H9 (cell line): ENCODE measurements around the gene KIAA1210. TPM values are rescaled to one million over a fixed set of nuclear protein-coding genes. Genes with fewer than 3 reads are reported as not detected.

ENCODE experiments used
- DNase-seq: peaks from one replicate; pipeline ENCODE4 v3.0.0-alpha.2; 2017
- H2AFZ ChIP-seq: one replicate; pipeline ENCODE4 v1.6.1; 2013; ENCODE audit warnings: mild to moderate bottlenecking, low read length, control low read depth, moderate library complexity
- H2AK5ac ChIP-seq: 2 replicates; pipeline ENCODE4 v1.6.1; 2013; ENCODE audit warnings: low read length, control low read depth, mixed read lengths; ENCODE audit not compliant: insufficient read length
- H2BK120ac ChIP-seq: one replicate; pipeline ENCODE4 v1.6.1; 2013; ENCODE audit warnings: low read depth, mild to moderate bottlenecking, low read length, control low read depth, inconsistent platforms; ENCODE audit not compliant: poor library complexity, severe bottlenecking
- H2BK12ac ChIP-seq: 2 replicates; pipeline ENCODE4 v1.6.1; 2013; ENCODE audit warnings: low read length, control low read depth, mixed read lengths, low read depth; ENCODE audit not compliant: insufficient read length
- H2BK15ac ChIP-seq: 2 replicates; pipeline ENCODE4 v1.6.1; 2013; ENCODE audit warnings: low read depth, low read length, control low read depth
- H2BK20ac ChIP-seq: one replicate; pipeline ENCODE4 v1.6.1; 2013; ENCODE audit warnings: low read depth, mild to moderate bottlenecking, low read length, control low read depth, inconsistent platforms; ENCODE audit not compliant: poor library complexity, severe bottlenecking
- H2BK5ac ChIP-seq: 2 replicates; pipeline ENCODE4 v1.6.1; 2013; ENCODE audit warnings: low read length, control low read depth, mixed read lengths; ENCODE audit not compliant: insufficient read length
- H3K14ac ChIP-seq: 2 replicates; pipeline ENCODE4 v1.6.1; 2013; ENCODE audit warnings: low read length, control low read depth; ENCODE audit not compliant: insufficient read depth
- H3K18ac ChIP-seq: 2 replicates; pipeline ENCODE4 v1.6.1; 2013; ENCODE audit warnings: low read depth, mild to moderate bottlenecking, mixed read lengths, low read length, control low read depth; ENCODE audit not compliant: insufficient read length
- H3K23ac ChIP-seq: 2 replicates; pipeline ENCODE4 v1.6.1; 2013; ENCODE audit warnings: low read length, control low read depth, mixed read lengths, low read depth; ENCODE audit not compliant: insufficient read length
- H3K23me2 ChIP-seq: 2 replicates; pipeline ENCODE4 v1.6.1; 2013; ENCODE audit warnings: low read depth, mild to moderate bottlenecking, mixed read lengths, low read length, control low read depth; ENCODE audit not compliant: insufficient read length, poor library complexity, severe bottlenecking
- H3K27ac ChIP-seq: 2 replicates; pipeline ENCODE4 v1.5.1; 2013; ENCODE audit warnings: low read length, control low read depth, mixed read lengths, low read depth; ENCODE audit not compliant: insufficient read length
- H3K27me3 ChIP-seq: 2 replicates; pipeline ENCODE4 v1.6.1; 2013; ENCODE audit warnings: low read length, control low read depth, inconsistent platforms; ENCODE audit not compliant: insufficient read depth
- H3K4ac ChIP-seq: 2 replicates; pipeline ENCODE4 v1.6.1; 2013; ENCODE audit warnings: low read depth, mild to moderate bottlenecking, control low read depth, inconsistent platforms, low read length, moderate library complexity
- H3K4me1 ChIP-seq: 2 replicates; pipeline ENCODE4 v1.6.1; 2013; ENCODE audit warnings: low read length, control low read depth, inconsistent platforms; ENCODE audit not compliant: insufficient read depth
- H3K4me2 ChIP-seq: 2 replicates; pipeline ENCODE4 v1.6.1; 2013; ENCODE audit warnings: low read length, control low read depth, mixed read lengths; ENCODE audit not compliant: insufficient read length, insufficient read depth
- H3K56ac ChIP-seq: 2 replicates; pipeline ENCODE4 v1.6.1; 2013; ENCODE audit warnings: low read depth, mild to moderate bottlenecking, mixed read lengths, low read length, control low read depth; ENCODE audit not compliant: insufficient read length
- H3K79me1 ChIP-seq: 2 replicates; pipeline ENCODE4 v1.6.1; 2013; ENCODE audit warnings: low read depth, mild to moderate bottlenecking, moderate library complexity, low read length, control low read depth, inconsistent platforms; ENCODE audit not compliant: insufficient read depth, poor library complexity, severe bottlenecking
- H3K79me2 ChIP-seq: 2 replicates; pipeline ENCODE4 v1.6.1; 2013; ENCODE audit warnings: low read length, control low read depth, inconsistent platforms; ENCODE audit not compliant: insufficient read depth
- H3K9ac ChIP-seq: 2 replicates; pipeline ENCODE4 v1.6.1; 2013; ENCODE audit warnings: low read length, control low read depth, mixed read lengths; ENCODE audit not compliant: insufficient read length; ENCODE audit errors: extremely low read depth
- H3K9me3 ChIP-seq: one replicate; pipeline ENCODE4 v1.6.1; 2013; ENCODE audit warnings: low read depth, low read length, inconsistent platforms; ENCODE audit not compliant: control insufficient read depth
- H3T11ph ChIP-seq: one replicate; pipeline ENCODE4 v1.6.1; 2013; ENCODE audit warnings: mild to moderate bottlenecking, low read length, control low read depth, inconsistent platforms
- H4K20me1 ChIP-seq: one replicate; pipeline ENCODE4 v1.6.1; 2013; ENCODE audit not compliant: control insufficient read depth, insufficient read length, insufficient read depth
- H4K5ac ChIP-seq: 2 replicates; pipeline ENCODE4 v1.6.1; 2013; ENCODE audit warnings: low read depth, mild to moderate bottlenecking, mixed read lengths, low read length, control low read depth; ENCODE audit not compliant: insufficient read length
- H4K8ac ChIP-seq: replicated peaks from 2 replicates; pipeline ENCODE4 v1.6.1; 2013; ENCODE audit warnings: low read length, control low read depth, mixed read lengths, low read depth; ENCODE audit not compliant: insufficient read length
- H4K91ac ChIP-seq: 2 replicates; pipeline ENCODE4 v1.6.1; 2013; ENCODE audit warnings: low read depth, mild to moderate bottlenecking, moderate library complexity, mixed read lengths, low read length, control low read depth; ENCODE audit not compliant: insufficient read length
- H3K27ac Mint-ChIP-seq, 3 experiments: 2 replicates in 2 of 3; 3 replicates in 1 of 3; pipeline ENCODE4 v1.8.0; 2020 to 2021; ENCODE audit warnings: mixed read lengths in 3 of 3, mild to moderate bottlenecking in 1 of 3, moderate library complexity in 1 of 3
- H3K27me3 Mint-ChIP-seq: 2 replicates; pipeline ENCODE4 v1.8.0; 2021; ENCODE audit warnings: low read depth, mild to moderate bottlenecking, moderate library complexity, mixed read lengths
- H3K36me3 Mint-ChIP-seq, 3 experiments: 2 replicates in 2 of 3; 3 replicates in 1 of 3; pipeline ENCODE4 v1.8.0; 2020 to 2021; ENCODE audit warnings: low read depth in 3 of 3, mixed read lengths in 3 of 3; ENCODE audit not compliant: insufficient read depth in 1 of 3
- H3K4me1 Mint-ChIP-seq, 2 experiments: 2 replicates each; pipeline ENCODE4 v1.8.0; 2020; ENCODE audit warnings: mixed read lengths in 2 of 2
- H3K4me3 Mint-ChIP-seq, 2 experiments: 2 replicates in 1 of 2; 3 replicates in 1 of 2; pipeline ENCODE4 v1.8.0; 2020 to 2021; ENCODE audit warnings: mild to moderate bottlenecking in 2 of 2, mixed read lengths in 2 of 2, moderate library complexity in 1 of 2
- H3K9me3 Mint-ChIP-seq, 2 experiments: 2 replicates in 1 of 2; 3 replicates in 1 of 2; pipeline ENCODE4 v1.8.0; 2020; ENCODE audit warnings: mild to moderate bottlenecking in 2 of 2, mixed read lengths in 2 of 2, moderate library complexity in 1 of 2
- WGBS: extraction: QIAGEN DNeasy Blood & Tissue Kit; methylation state at CpG from one replicate; pipeline ENCODE4 v1.1.7; 2013; ENCODE audit warnings: missing lambda C conversion rate, low lambda C conversion rate, mixed read lengths; ENCODE audit not compliant: insufficient read length; ENCODE audit errors: extremely low coverage; 5-methylcytosine and 5-hydroxymethylcytosine counted together
- total RNA-seq: library from RNA; stranded (reverse); gene quantifications from 2 replicates; pipeline ENCODE4 v1.2.1, GENCODE V29; 2021
- TF ChIP-seq, protein P1 (sequence below): fragments of 200-600 bp; sonication (generic); conservative IDR thresholded peaks from 3 replicates; pipeline ENCODE4 v1.8.0; 2021; ENCODE audit warnings: antibody characterized with exemption, mild to moderate bottlenecking

The KIAA1210 gene
- total RNA-seq, 1 experiment from 2014 or later, result not detected

GRCh38 chrX:119040432-119040831 lies 87.2 kb downstream of the KIAA1210 start:
- Histone ChIP-seq H2AK5ac (no peak overlapping the region), H3K14ac (no peak overlapping the region), H3K9ac (no peak overlapping the region), H2BK20ac (no peak overlapping the region), H3K23me2 (no peaks in the 10 kb centered on the region), H2BK5ac (no peak overlapping the region), H2BK15ac (no peak overlapping the region), H4K91ac (no peak overlapping the region), H3K79me1 (no peaks in the 10 kb centered on the region), H3K9me3 (peaks cover 30% of the 10 kb centered on the region), H3K18ac (no peak overlapping the region), H2BK120ac (no peak overlapping the region), H3K79me2 (no peaks in the 10 kb centered on the region), H3K56ac (no peak overlapping the region), H3K4me1 (no peaks in the 10 kb centered on the region), H4K8ac (no peak overlapping the region), H4K5ac (no peak overlapping the region), H2AFZ (no peak overlapping the region), H3K23ac (no peak overlapping the region), H3K4ac (no peak overlapping the region), H2BK12ac (no peak overlapping the region), H3K27me3 (no peaks in the 10 kb centered on the region), H4K20me1 (no peaks in the 10 kb centered on the region), H3K4me2 (no peak overlapping the region), H3K27ac (no peak overlapping the region), H3T11ph (no peak overlapping the region)
- Mint-ChIP-seq H3K4me1 (peaks cover 5 to 8% of the 10 kb centered on the region in 2 experiments), H3K27me3 (no peaks in the 10 kb centered on the region), H3K27ac (no peak overlapping the region), H3K9me3 (peaks cover 67 to 76% of the 10 kb centered on the region in 2 experiments), H3K36me3 (no peaks in the 10 kb centered on the region; a peak in 1 of 7 replicates), H3K4me3 (no peak overlapping the region; a peak in 1 of 5 replicates)
- no peak for DNase-seq
- no CpG with 5 or more reads among the region's 6 CpGs for WGBS
- TF ChIP-seq, protein P1, sequence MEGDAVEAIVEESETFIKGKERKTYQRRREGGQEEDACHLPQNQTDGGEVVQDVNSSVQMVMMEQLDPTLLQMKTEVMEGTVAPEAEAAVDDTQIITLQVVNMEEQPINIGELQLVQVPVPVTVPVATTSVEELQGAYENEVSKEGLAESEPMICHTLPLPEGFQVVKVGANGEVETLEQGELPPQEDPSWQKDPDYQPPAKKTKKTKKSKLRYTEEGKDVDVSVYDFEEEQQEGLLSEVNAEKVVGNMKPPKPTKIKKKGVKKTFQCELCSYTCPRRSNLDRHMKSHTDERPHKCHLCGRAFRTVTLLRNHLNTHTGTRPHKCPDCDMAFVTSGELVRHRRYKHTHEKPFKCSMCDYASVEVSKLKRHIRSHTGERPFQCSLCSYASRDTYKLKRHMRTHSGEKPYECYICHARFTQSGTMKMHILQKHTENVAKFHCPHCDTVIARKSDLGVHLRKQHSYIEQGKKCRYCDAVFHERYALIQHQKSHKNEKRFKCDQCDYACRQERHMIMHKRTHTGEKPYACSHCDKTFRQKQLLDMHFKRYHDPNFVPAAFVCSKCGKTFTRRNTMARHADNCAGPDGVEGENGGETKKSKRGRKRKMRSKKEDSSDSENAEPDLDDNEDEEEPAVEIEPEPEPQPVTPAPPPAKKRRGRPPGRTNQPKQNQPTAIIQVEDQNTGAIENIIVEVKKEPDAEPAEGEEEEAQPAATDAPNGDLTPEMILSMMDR, result no peak
